Parathyroid adenoma (tissue), 2 donors: Measurements from ENCODE around the gene ROR2.
"Not testable (repeated sequence)": the region's sequence is repeated elsewhere in the genome, so short reads cannot be mapped to it uniquely, and the experiment has no call there.

Source experiments
- H2AFZ ChIP-seq: fragments of 300-600 bp; sonication (generic); one replicate; pipeline ENCODE4 v1.7.0; 2017; ENCODE audit warnings: antibody characterized with exemption, mild to moderate bottlenecking
- H3K27ac ChIP-seq: fragments of 300-600 bp; sonication (generic); one replicate; pipeline ENCODE4 v1.7.0; 2017
- H3K27me3 ChIP-seq: fragments of 300-600 bp; sonication (generic); one replicate; pipeline ENCODE4 v1.7.0; 2017; ENCODE audit warnings: low read length; ENCODE audit not compliant: control insufficient read depth, insufficient read depth
- H3K36me3 ChIP-seq: fragments of 300-600 bp; sonication (generic); one replicate; pipeline ENCODE4 v1.7.0; 2017; ENCODE audit warnings: low read length; ENCODE audit not compliant: control insufficient read depth, insufficient read depth
- H3K4me1 ChIP-seq: fragments of 300-600 bp; sonication (generic); one replicate; pipeline ENCODE4 v1.7.0; 2017; ENCODE audit warnings: control low read depth
- H3K4me2 ChIP-seq: fragments of 300-600 bp; sonication (generic); one replicate; pipeline ENCODE4 v1.7.0; 2017; ENCODE audit warnings: low read length
- H3K4me3 ChIP-seq: fragments of 300-600 bp; sonication (generic); one replicate; pipeline ENCODE4 v1.7.0; 2017; ENCODE audit warnings: low read depth, low read length
- H3K79me2 ChIP-seq: fragments of 300-600 bp; sonication (generic); one replicate; pipeline ENCODE4 v1.7.0; 2017; ENCODE audit warnings: control low read depth
- H3K9ac ChIP-seq: fragments of 300-600 bp; sonication (generic); one replicate; pipeline ENCODE4 v1.7.0; 2017; ENCODE audit warnings: mild to moderate bottlenecking
- H3K9me3 ChIP-seq: fragments of 300-600 bp; sonication (generic); one replicate; pipeline ENCODE4 v1.7.0; 2017; ENCODE audit warnings: low read length; ENCODE audit not compliant: control insufficient read depth
- CTCF ChIP-seq: fragments of 300-600 bp; sonication (generic); IDR thresholded peaks from one replicate; pipeline ENCODE4 v1.7.0; 2017; ENCODE audit warnings: antibody characterized with exemption, mild to moderate bottlenecking
- donor health status: primary hyperparathyroidism.

ROR2 gene

GRCh38 chr9:91546574-91546973, 403.5 kb downstream of the ROR2 start:
- Histone ChIP-seq H3K9ac (no peak overlapping the region), H3K4me3 (no peak overlapping the region), H3K27ac (no peak overlapping the region), H3K27me3 (no peaks in the 10 kb centered on the region), H3K36me3 (no peaks in the 10 kb centered on the region), H2AFZ (no peak overlapping the region), H3K4me1 (no peaks in the 10 kb centered on the region), H3K4me2 (no peak overlapping the region), H3K9me3 (no peaks in the 10 kb centered on the region), H3K79me2 (no peaks in the 10 kb centered on the region)
- TF ChIP-seq CTCF = no peak

GRCh38 chr9:91541734-91542133, 408.3 kb downstream of the ROR2 start:
- Histone ChIP-seq H2AFZ (no peak overlapping the region), H3K4me2 (no peak overlapping the region)
- TF ChIP-seq CTCF = no peak

GRCh38 chr9:91540506-91540905, 409.5 kb downstream of the ROR2 start:
- H3K36me3 ChIP-seq, H3K9ac ChIP-seq, H3K4me1 ChIP-seq, H3K79me2 ChIP-seq, H3K4me2 ChIP-seq, H3K9me3 ChIP-seq, H2AFZ ChIP-seq, H3K4me3 ChIP-seq, H3K27me3 ChIP-seq, H3K27ac ChIP-seq: not testable (repeated sequence)

More at GRCh38 chr9:91541734-91542133, 408.3 kb downstream of the ROR2 start:
- no peak overlapping the region for H3K27ac ChIP-seq
- no peaks in the 10 kb centered on the region for H3K36me3 ChIP-seq
- H3K4me3 ChIP-seq = no peak overlapping the region
- no peaks in the 10 kb centered on the region for H3K27me3 ChIP-seq
- H3K9me3 ChIP-seq = no peaks in the 10 kb centered on the region
- H3K4me1 ChIP-seq = no peaks in the 10 kb centered on the region
- no peaks in the 10 kb centered on the region for H3K79me2 ChIP-seq
- H3K9ac ChIP-seq = no peak overlapping the region

GRCh38 chr9:91536211-91536691, 413.8 kb downstream of the ROR2 start:
- Histone ChIP-seq H3K27ac (no peak overlapping the region), H3K4me2 (no peak overlapping the region), H3K79me2 (no peaks in the 10 kb centered on the region), H3K4me3 (no peak overlapping the region), H2AFZ (no peak overlapping the region), H3K36me3 (no peaks in the 10 kb centered on the region), H3K27me3 (no peaks in the 10 kb centered on the region), H3K9me3 (no peaks in the 10 kb centered on the region), H3K4me1 (no peaks in the 10 kb centered on the region), H3K9ac (no peak overlapping the region)
- no peak for TF ChIP-seq CTCF

- Histone ChIP-seq H3K4me2 (no peak overlapping the region), H3K4me1 (no peaks in the 10 kb centered on the region), H3K27ac (no peak overlapping the region), H2AFZ (no peak overlapping the region), H3K9me3 (no peaks in the 10 kb centered on the region), H3K9ac (no peak overlapping the region), H3K4me3 (no peak overlapping the region), H3K27me3 (no peaks in the 10 kb centered on the region), H3K79me2 (no peaks in the 10 kb centered on the region), H3K36me3 (no peaks in the 10 kb centered on the region)
- no peak for TF ChIP-seq CTCF
Measured at GRCh38 chr9:91534374-91534773, 415.7 kb downstream of the ROR2 start.
